Measurements from ENCODE around the gene PCDH9.

- TF ChIP-seq, protein P1, sequence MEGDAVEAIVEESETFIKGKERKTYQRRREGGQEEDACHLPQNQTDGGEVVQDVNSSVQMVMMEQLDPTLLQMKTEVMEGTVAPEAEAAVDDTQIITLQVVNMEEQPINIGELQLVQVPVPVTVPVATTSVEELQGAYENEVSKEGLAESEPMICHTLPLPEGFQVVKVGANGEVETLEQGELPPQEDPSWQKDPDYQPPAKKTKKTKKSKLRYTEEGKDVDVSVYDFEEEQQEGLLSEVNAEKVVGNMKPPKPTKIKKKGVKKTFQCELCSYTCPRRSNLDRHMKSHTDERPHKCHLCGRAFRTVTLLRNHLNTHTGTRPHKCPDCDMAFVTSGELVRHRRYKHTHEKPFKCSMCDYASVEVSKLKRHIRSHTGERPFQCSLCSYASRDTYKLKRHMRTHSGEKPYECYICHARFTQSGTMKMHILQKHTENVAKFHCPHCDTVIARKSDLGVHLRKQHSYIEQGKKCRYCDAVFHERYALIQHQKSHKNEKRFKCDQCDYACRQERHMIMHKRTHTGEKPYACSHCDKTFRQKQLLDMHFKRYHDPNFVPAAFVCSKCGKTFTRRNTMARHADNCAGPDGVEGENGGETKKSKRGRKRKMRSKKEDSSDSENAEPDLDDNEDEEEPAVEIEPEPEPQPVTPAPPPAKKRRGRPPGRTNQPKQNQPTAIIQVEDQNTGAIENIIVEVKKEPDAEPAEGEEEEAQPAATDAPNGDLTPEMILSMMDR (IDR thresholded peaks at IDR 0.05), result no peak
- TF ChIP-seq POLR2A (IDR thresholded peaks at IDR 0.05), result no peak
Observed at GRCh38 chr13:66543780-66544179, 686.4 kb downstream of the PCDH9 start.
